ENCODE measurements around the gene GATB.

GATB gene

DNA sequence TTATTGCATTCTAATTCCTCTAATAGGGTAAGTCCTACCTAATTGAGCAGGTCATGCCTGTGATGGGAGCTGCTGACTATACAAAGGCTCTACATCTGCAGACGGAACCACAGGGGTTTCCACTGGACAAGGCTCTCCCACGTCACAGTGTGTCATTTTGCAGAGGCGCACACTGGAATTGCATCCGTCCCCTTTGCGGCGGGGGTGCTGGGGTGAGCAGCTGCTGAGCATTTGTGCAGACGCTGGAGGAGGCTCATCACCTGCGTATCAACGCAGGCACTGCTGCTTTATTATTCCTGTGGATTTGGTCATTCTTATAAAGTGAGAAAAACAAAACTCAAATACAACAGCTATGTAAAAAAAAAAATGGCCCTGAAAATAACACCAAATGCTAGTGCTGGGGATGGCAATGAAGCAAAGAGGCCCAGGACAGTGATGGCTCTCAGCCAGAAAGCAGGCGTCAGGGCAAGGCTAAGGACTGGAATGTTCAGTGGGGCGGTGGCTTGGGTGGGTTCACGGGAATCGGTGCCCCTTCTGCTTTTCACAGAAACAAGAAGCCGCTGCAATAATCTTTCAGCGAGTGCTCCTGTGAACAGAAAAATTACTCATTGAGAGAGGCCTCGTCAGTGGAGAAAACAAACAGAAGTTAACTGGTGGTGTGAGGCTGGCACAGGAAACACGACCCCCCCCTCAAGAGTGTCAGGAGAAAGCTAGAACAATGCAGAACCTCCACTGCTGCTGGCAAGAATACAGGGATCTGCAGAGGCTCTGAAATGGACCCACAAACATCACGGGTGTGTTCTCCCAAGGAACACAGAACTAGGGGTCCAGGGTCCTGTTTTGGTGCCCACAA, 67.8 kb downstream of the GATB start:
- no peak for DNase-seq

DNA sequence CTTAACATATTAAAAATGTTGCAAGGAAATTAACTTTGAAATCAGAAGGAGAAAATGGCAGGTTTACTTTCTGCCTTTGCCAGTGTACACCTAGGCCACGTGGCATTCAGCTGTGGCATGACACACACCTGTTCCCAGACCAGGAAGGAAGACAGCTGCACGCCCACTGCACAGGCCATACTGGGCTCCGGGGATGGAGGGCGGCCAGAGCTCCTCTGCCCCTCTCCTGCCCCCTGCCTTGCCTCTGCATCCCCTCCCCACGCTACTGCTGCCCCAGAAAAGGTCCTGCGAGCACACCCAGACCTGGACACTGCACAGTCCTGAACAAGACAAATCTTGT, 68.4 kb downstream of the GATB start:
- no peak for DNase-seq

DNA sequence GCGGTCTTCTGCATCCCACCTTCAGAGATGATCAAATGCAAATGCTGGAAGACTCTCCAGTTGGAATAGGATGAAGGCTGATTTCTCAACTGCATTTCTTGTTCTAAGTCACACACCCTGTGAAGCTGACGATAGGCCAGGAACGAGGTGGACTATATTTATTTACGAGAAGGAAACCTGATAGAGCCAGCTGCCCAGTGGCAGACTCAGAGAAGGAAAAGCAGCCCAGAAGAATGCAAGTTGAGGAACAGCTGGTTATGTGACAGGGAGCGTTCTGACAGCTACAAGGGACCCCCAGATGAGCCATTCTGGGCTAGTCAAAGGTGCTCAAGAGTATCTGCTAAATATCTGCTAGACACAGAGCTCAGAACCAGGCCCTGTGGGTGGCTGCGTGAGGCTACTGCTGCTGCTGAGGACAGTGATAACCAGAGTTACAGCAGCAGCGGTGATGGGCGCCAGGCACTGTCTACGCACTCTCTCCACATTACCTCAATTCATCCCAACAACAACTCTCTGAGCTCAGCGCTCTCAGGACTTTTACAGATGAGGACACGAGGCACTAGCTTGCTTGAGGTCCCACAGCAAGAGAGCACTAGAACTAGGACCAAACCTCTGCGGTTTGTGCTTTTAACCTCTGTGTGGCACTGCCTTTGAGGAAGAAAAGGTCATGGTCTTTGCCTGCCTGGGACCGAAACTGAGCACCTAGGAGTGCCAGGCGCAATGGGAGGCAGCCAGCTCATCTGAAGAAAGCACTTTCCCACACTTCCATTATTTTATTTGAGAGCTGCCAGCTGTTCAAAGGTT, 69.0 kb downstream of the GATB start:
- DNase-seq: no peak

DNA sequence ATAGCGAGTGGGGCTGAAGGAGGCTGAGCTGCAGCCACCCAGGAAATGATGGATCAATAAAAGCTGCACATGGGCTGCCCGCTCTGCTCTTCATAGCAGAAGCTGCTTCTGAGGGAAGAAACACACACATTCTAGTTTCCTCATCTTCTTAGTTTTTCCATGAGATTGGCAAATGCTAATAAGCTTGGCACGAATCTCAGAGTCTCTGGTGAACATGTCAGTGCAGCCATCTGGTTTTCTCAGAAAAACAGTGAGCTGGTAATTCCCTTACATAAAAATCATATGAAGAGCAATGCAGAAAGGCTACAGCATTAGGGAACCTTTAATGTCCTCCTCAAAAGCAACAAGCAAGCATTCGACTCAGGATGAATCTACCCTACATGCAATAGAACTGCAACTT, 69.9 kb downstream of the GATB start:
- DNase-seq: peak; percentile 31

GRCh38 chr4:151690164-151690870, 70.5 kb downstream of the GATB start:
- DNase-seq: peak; percentile 84

- DNase-seq: peak; percentile 31
These were observed 71.4 kb downstream of the GATB start for GRCh38 chr4:151689211-151689991.

GRCh38 chr4:151688785-151689043, 72.1 kb downstream of the GATB start:
- no peak for DNase-seq

- peak; percentile 66 for DNase-seq
These were observed 72.6 kb downstream of the GATB start for GRCh38 chr4:151688003-151688784.

GRCh38 chr4:151687021-151687640, 73.7 kb downstream of the GATB start:
- peak; percentile 27 for DNase-seq

DNA sequence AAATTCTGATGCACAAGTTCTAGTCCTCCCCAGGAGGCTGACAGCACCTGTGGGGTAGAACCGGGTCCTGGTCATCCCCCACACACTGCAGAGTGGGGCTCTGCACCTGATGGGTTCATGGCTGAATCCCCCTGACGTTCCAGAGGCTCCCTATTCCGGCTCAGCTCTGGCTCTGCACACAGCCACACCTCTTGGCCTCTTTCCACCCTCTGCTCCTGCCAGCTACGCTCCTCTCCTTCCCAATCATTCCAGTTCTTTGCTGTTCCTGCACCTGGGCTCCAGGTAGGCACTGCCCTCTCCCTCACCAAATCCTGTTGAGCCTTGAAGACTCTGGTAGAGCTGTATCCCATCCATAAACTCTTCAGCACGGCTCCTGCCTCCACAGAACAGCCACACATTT, 75.5 kb downstream of the GATB start:
- DNase-seq: no peak

DNA sequence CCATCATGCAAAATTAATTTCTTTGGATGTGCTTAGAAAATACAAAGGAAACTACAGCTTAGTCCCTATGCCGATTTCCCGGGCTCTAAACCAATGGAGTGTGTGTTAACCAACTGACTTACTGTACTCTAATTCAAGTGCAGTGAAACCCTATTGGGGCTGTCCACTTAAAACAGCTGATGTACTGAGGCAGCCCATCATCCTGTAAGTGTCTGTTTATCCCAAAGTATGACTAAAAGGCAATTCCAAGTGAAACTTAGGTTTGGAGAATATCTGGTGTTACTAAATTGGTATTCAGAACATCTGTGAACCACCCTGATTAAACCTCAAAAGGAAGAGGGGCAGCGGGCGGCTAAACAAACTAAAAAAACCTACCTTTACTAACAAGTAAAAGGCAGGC, 79.7 kb downstream of the GATB start:
- no peak for DNase-seq

GRCh38 chr4:151679231-151679630, 81.6 kb downstream of the GATB start:
- DNase-seq: no peak

GRCh38 chr4:151678048-151678872, 82.5 kb downstream of the GATB start:
- no peak for DNase-seq

DNA sequence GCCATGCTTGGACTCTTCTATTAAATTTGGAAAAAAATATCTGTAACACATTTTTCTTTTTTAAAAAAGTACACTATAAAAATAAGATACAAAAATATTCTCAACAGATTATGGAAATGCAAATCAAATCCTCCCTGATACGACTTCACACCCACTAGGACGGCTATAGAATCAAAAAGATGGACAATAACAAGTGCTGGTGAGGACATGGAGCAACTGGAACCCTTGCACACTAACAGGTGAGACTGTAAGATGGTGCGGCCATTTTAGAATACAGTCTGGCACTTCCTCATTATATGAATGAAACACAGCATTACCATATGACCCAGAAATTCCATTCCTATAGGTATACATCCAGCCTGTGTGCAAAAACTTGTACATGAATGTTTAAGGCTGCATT, 83.6 kb downstream of the GATB start:
- DNase-seq: no peak

GRCh38 chr4:151676301-151676700, 84.5 kb downstream of the GATB start:
- DNase-seq: peak; percentile 87

GRCh38 chr4:151675411-151675971, 85.3 kb downstream of the GATB start:
- DNase-seq: no peak

DNA sequence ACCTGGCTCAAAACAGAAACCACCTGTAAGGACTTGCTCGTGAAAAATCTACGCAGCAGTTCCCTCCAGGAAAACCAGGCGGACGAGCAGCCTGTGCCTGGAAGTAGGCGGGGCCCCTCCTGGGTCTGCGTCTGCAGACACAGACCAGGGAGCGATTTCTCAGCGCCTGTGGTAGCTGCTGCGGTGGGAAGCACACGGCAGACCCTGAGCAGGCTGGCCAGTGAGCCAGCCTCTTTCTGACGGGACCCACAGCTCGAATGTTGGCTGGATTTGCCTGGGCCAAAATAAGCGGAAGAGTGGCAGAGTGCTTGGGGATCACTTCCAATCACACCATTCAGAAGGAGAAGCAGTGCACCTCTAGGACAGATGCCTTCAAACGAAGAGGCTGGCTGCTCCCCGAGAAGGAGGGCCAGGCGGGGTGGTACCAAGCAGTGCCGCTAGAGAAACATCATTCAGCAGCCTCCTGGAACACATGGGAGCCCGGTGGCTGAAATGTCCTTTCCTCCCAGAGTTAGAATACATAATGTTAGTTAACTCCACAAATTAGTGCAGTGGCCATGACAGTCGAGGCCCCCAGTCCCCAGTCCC, 85.9 kb downstream of the GATB start:
- DNase-seq: peak; percentile 53

GRCh38 chr4:151673908-151674520, 86.8 kb downstream of the GATB start:
- DNase-seq: no peak

GRCh38 chr4:151672996-151673395, 87.8 kb downstream of the GATB start:
- DNase-seq: no peak

Measured in fibroblast of upper back skin (primary cell).